Measurements from ENCODE around the gene GABBR2.

GABBR2 gene

GRCh38 chr9:98255578-98256296 is 453.0 kb downstream of the GABBR2 start, which contains the start of gene TBC1D2:
TSS of gene TBC1D2 (minus strand) at chr9:98255649. CDS start at chr9:98255541, 108 bp downstream.
- peak; percentile 93 for DNase-seq (ENCODE audit: low spot score)

- DNase-seq (ENCODE audit: low spot score): peak; percentile 15
Measured at GRCh38 chr9:98255061-98255577, 453.6 kb downstream of the GABBR2 start.

GRCh38 chr9:98254228-98255060 is 454.3 kb downstream of the GABBR2 start:
- no peak for DNase-seq (ENCODE audit: low spot score)

GRCh38 chr9:98253565-98253964 is 455.2 kb downstream of the GABBR2 start:
- no peak for DNase-seq (ENCODE audit: low spot score)

GRCh38 chr9:98251551-98251950 is 457.2 kb downstream of the GABBR2 start:
- DNase-seq (ENCODE audit: low spot score): no peak

GRCh38 chr9:98249771-98250170 is 459.0 kb downstream of the GABBR2 start:
- no peak for DNase-seq (ENCODE audit: low spot score)

GRCh38 chr9:98248737-98249474 is 459.8 kb downstream of the GABBR2 start:
- no peak for DNase-seq (ENCODE audit: low spot score)

GRCh38 chr9:98247831-98248657 is 460.7 kb downstream of the GABBR2 start:
- DNase-seq (ENCODE audit: low spot score): no peak

- DNase-seq (ENCODE audit: low spot score): no peak
Measured at GRCh38 chr9:98242426-98242825, 466.3 kb downstream of the GABBR2 start.

GRCh38 chr9:98241357-98242300 is 467.1 kb downstream of the GABBR2 start:
- no peak for DNase-seq (ENCODE audit: low spot score)

- DNase-seq (ENCODE audit: low spot score): no peak
Measured at GRCh38 chr9:98240475-98240874, 468.3 kb downstream of the GABBR2 start.

Measured in globus pallidus (tissue), 1 donor.